GM19043 (cell line): ENCODE measurements around the gene LMTK2.

Experiments used
- ATAC-seq: cut with Tn5 transposase; IDR thresholded peaks from one replicate; pipeline ENCODE4 v1.9.1; 2021; ENCODE audit warnings: low read depth; ENCODE audit not compliant: unreplicated experiment

LMTK2 gene

DNA sequence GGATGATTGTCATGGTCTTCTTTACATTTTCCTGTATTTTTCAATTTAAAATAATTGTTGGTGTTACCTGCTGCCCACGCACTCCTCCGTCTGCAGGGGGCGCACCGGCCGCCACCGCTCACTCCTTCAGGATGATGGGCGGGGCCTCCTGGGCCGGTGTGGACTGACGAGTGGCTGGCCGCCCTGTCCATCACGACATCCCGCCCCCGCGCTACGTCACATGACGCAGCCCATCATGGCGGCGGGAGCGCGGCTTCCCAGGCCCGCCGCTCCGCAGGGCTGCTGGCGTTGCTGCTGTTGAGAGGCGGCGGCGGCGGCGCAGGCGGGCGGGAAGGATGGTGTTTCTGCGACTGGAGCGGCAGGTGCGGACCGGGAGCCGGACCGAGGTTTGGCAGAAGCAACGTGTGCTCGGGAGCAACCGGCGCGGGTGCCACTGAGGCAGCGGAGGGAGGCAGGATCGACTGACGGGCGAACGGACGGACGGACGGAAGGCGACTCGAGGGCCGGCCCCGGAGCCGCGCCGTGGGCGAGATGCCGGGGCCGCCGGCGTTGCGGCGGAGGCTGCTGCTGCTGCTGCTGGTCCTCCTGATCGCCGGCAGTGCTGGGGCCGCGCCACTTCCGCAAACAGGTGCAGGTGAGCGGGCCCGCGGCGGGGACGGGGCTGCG, at the start of gene LMTK2:
LMTK2 (plus strand) TSS at position 216 of the 666 bp plus-strand sequence; CDS start at position 532, 316 bp downstream.
- peak; percentile 100 for ATAC-seq

DNA sequence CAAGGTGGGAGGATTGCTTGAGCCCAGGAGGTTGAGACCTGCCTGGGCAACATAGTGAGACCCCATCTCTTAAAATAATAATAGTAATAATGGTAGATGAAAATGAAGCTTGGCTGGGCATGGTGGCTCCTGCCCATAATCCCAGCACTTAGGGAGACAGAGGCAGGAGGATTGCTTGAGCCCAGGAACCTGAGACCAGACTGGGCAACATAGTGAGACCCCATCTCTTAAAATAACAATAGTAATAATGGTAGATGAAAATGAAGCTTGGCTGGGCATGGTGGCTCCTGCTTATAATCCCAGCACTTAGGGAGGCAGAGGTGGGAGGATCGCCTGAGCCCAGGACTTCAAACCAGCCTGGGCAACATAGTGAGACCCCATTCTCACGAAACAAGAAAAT, 49.5 kb upstream of the LMTK2 start:
- no peak for ATAC-seq

GRCh38 chr7:98058186-98058585, 48.5 kb upstream of the LMTK2 start:
- ATAC-seq = no peak

DNA sequence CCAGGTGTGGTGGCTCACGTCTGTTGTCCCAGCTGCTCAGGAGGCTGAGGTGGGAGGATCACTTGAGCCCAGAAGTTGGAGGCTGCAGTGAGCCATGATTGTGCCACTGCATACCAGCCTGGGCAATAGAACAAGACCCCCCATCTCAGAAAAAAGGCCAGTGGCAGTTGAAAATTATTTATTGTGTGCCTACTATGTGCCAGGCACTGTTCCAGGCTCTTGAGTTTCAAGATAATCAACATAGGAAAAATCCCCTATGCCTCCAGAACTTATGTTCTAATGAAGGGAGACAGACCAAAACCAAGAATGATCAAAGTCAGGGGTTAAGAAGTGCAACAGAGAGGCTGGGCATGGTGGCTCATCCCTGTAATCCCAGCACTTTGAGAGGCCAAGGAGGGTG, 42.4 kb upstream of the LMTK2 start:
- ATAC-seq = no peak

GRCh38 chr7:98066208-98066607, 40.5 kb upstream of the LMTK2 start:
- ATAC-seq = no peak

DNA sequence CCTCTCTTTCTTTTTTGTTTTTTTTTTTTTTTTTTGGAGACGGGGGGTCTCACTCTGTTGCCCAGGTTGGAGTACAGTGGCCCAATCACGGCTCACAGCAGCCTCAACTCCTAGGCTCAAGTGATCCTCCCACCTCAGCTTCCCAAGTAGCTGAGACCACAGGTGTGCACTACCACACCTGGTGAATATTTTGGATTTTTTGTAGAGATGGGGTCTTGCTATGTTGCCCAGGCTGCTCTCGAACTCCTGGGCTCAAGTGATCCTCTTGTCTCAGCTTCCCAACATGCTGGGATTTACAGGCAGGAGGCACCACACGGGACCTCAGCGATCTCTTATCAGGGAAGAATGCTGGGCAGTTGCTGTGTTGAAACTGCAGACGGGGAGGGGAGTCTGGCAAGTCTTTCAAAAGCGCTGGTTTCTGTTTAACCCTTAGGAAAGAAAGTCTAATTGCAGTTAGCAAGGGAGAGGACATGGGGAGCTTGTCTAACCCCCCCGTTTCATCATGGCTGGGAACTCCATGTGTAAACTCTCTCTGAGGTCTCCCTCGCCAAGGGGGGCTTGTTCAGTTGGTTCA, 39.6 kb upstream of the LMTK2 start:
- no peak for ATAC-seq

- no peak for ATAC-seq
Measured at GRCh38 chr7:98073047-98073446, 33.6 kb upstream of the LMTK2 start.

DNA sequence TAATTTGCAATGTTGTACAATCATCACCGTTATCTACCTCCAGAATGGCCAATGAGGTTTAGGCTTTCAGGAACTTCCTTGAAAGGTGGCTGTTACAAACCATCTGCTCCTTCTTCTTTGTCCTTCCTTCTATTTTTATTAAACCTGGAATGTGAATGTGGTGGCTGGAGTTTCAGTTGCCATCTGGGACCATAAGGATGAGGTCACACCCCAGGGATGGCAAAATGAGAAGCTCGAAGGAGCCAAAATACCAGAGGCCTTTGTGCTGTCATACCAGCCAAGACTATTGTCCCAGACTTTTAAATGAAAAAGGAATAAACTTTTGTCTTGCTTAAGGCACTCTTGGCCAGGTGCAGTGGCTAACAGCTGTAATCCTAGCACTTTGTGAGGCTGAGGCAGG, 30.9 kb upstream of the LMTK2 start:
- ATAC-seq = no peak

GRCh38 chr7:98077762-98078161, 28.9 kb upstream of the LMTK2 start:
- no peak for ATAC-seq

DNA sequence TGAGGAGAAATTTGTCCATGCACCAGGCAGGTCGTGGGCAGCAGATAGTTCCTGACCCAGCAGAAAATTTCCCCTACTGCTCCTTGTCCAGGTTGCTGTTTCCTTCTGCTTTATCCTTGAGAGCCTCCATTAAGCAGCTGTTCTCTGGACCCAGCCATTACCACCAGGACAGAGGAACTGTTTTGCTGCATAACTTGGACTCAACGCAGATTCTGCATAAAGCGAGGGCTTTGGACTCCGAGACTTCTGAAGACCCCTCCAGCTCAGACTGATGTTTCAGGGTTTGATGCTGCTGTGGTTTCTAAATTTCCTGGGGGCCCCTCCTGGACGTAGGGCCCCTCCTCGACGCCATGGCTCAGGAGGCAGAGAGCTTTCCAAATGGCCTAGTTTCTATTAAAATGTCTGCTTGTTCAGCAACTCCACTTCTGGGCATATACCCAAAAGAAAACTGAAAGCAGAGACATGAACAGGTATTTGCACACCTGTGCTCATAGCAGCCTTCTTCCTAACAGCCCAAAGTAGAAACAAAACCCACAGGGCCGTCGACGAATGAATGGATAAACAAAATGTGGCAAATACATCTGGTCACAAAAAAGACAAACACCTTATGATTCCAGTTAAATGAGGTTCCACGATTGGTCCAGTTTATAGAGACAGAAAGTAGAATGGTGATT, 28.3 kb upstream of the LMTK2 start:
- ATAC-seq = no peak

- ATAC-seq = no peak
Measured at GRCh38 chr7:98079891-98080648, 26.6 kb upstream of the LMTK2 start.

DNA sequence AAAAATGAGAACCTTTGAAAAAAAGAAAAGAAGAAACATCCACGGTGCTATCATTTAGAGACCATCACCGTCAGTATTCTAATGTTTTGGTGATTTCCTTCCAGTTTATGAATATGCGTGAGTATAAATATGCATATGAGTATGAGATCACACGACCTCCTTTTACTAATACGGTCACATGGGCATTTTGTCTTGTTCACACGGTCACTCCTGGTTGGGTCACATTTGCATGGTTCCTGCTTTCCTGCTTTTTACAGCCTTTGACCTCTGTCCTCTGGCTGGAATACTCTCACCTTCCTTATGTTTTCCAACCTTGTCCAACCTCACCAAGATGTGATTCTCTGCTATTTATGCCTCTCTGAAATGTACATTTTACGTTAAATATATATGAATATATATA, 25.3 kb upstream of the LMTK2 start:
- no peak for ATAC-seq

- ATAC-seq = no peak
Measured at GRCh38 chr7:98084631-98085030, 22.0 kb upstream of the LMTK2 start.

DNA sequence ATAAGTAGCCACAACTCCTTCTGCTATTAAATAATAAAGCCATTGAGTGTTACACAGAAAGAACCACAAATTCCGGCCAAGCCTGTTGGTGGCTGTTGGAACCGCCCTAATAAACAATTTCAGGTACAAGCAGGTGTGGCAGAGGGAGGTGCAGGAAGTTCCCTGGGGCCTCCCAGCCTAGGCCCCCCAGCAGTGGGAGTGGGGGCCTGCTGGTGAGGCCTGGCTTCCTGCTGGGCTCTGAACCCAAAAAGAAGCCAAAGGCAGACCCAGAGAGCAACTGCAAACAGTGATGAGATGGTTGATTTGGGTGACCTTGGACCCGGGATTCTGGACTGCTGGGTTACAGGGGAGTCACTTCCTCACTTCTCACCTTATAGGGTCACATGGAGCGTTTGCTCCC, 21.0 kb upstream of the LMTK2 start:
- no peak for ATAC-seq

DNA sequence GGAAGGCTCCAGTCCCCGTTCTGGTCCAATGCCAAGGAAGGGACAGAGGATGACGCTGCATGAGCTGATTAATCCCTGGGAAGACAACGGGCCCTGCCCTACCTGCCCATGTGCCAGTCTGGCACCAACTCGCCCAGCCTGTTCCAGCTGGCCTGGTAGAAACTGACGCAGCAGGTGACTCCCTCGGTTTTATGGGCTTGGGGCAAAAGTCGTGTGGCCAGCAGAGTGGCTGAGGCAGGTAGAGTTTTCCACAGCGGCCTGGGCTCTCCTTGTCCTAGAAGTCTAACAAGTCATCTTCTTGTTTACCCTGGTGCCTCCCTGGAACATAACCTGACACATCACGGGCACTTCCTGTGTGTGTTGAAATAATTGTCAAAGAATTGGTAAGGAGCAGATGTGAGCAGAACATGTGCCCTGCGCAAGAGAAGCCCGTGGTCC, 20.4 kb upstream of the LMTK2 start:
- ATAC-seq = no peak

DNA sequence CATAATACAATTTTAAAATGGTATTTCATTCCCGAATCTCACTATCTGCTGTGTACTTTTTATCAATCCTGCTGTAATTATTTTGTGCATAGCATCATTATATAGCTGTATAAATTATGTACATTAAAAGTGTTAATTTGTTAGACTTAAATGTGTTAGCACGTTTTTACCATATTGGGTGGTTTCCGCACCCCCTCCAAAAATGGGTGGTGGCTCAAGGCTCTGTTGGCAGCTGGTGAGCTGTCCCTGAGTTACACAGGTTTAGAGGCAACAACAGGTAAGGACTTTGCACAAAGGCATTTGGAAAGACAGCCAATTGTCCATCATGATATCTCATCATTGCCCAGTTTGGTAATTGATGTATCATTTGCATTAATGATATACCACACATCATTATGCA, 18.6 kb upstream of the LMTK2 start:
- ATAC-seq = no peak

DNA sequence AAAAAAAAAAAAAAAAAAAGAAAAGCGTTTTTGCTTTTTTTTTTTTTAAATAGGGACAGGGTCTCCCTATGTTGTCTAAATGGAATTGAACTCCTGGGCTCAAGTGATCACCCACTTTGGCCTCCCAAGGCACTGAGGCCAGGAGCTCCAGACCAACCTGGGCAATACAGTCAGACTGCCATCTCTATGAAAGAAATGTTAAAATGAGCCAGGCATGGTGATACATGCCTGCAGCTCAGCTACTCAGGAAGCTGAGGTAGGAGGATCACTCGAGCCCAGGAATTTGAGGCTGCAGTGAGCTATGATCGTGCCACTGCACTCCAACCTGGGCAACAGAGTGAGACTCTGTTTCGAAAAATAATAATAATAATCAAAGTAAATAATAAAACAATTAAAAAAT, 16.5 kb upstream of the LMTK2 start:
- ATAC-seq = no peak

DNA sequence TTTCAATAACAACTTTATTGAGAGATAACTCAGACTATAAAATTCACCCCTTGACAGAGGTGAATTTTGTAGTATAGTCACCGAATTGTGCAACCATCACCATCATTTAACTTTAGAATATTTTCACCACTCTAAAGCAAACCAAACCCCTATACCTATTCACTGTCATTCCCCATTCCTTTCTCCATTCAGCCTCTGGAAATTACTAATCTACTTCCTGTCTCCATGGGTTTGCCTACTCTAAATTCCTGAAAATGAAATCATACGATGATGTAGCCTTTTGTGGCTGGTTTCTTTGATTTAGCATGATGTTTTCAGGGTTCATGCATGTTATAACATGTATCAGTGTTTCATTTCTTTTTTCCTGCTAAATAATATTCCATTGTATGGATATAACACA, 15.6 kb upstream of the LMTK2 start:
- no peak for ATAC-seq

GRCh38 chr7:98091523-98091922, 15.1 kb upstream of the LMTK2 start:
- ATAC-seq = no peak

- no peak for ATAC-seq
Measured at GRCh38 chr7:98097042-98097645, 9.5 kb upstream of the LMTK2 start.

DNA sequence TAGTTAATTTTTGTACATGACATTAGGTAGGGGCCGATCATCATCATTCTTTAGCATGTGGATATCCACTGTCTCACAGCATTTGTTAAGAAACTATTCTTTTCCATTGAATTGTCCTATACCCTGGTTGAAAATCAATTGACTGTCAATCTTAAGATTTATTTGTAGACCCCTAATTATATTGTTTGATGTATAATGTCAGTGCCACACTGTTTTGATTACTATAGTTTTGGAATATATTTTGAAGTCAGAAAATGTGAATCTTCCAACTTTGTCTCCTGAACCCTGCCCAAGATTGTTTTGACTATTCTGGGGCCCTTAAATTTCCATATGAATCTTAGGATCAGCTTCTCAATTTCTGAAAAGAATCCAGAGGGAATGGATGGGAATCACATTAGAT, 6.6 kb upstream of the LMTK2 start:
- ATAC-seq = no peak
